IMR-90 (cell line): ENCODE results near the gene QDPR. TPM values are rescaled to one million over a fixed set of nuclear protein-coding genes. Genes with fewer than 3 reads are reported as not detected.

Experiments used
- ATAC-seq: fragments of 200-7000 bp; cut with Tn5 transposase; 2 replicates; pipeline ENCODE4 v1.9.1; 2020; ENCODE audit warnings: low read depth, mild to moderate bottlenecking, moderate library complexity
- BruUV-seq: library from RNA; stranded (reverse); fragments of 400-500 nt; replicated peaks from 2 replicates; lab custom pipeline; 2021; lab: Mats Ljungman, UMichigan
- CTCF ChIA-PET: fragments of 300-600 bp; formaldehyde crosslinking; extraction: SDS; loops from one replicate; lab custom pipeline; 2021; ENCODE audit warnings: antibody characterized with exemption; lab: Yijun Ruan, JAX
- POLR2A ChIA-PET: fragments of 300-600 bp; sonication (Branson Sonifier 250); formaldehyde crosslinking; loops from one replicate; lab custom pipeline; 2022; ENCODE audit warnings: antibody characterized with exemption; ENCODE audit not compliant: unreplicated experiment; lab: Charles Lee
- DNase-seq: peaks from one replicate; pipeline ENCODE4 v3.0.0; 2013
- H2AFZ ChIP-seq: replicated peaks from 2 replicates; pipeline ENCODE3; 2013; ENCODE audit warnings: low read length, mild to moderate bottlenecking; ENCODE audit not compliant: poor library complexity
- H2AK5ac ChIP-seq: 2 replicates; pipeline ENCODE4 v1.6.1; 2013; ENCODE audit warnings: low read depth, low read length, inconsistent platforms
- H2AK9ac ChIP-seq: replicated peaks from 2 replicates; pipeline ENCODE3; 2013; ENCODE audit warnings: mild to moderate bottlenecking, low read depth, low read length, moderate library complexity; ENCODE audit not compliant: poor library complexity
- H2BK120ac ChIP-seq: 2 replicates; pipeline ENCODE4 v1.6.1; 2013; ENCODE audit warnings: low read depth, low read length, inconsistent platforms
- H2BK15ac ChIP-seq: 3 replicates; pipeline ENCODE4 v1.6.1; 2013; ENCODE audit warnings: low read depth, low read length, inconsistent platforms
- H2BK20ac ChIP-seq: 2 replicates; pipeline ENCODE4 v1.6.1; 2013; ENCODE audit warnings: low read depth, mild to moderate bottlenecking, inconsistent platforms, low read length, moderate library complexity
- H2BK5ac ChIP-seq: 2 replicates; pipeline ENCODE4 v1.6.1; 2013; ENCODE audit warnings: mild to moderate bottlenecking, low read depth, low read length, inconsistent platforms; ENCODE audit not compliant: poor library complexity, severe bottlenecking
- H3K14ac ChIP-seq: replicated peaks from 2 replicates; pipeline ENCODE4 v1.6.1; 2013; ENCODE audit warnings: low read depth, low read length, inconsistent platforms
- H3K18ac ChIP-seq: 2 replicates; pipeline ENCODE4 v1.6.1; 2013; ENCODE audit warnings: low read depth, low read length, control low read depth
- H3K23ac ChIP-seq: 2 replicates; pipeline ENCODE4 v1.6.1; 2013; ENCODE audit warnings: low read depth, low read length, inconsistent platforms
- H3K27ac ChIP-seq: 2 replicates; pipeline ENCODE4 v1.5.1; 2013; ENCODE audit warnings: mild to moderate bottlenecking, control low read depth, low read length; ENCODE audit not compliant: insufficient read depth
- H3K27me3 ChIP-seq: 2 replicates; pipeline ENCODE4 v1.6.1; 2013; ENCODE audit warnings: low read length; ENCODE audit not compliant: control insufficient read depth, insufficient read depth
- H3K36me3 ChIP-seq: 2 replicates; pipeline ENCODE4 v1.6.1; 2013; ENCODE audit warnings: low read length, mixed read lengths; ENCODE audit not compliant: control insufficient read depth, insufficient read depth
- H3K4ac ChIP-seq: 2 replicates; pipeline ENCODE4 v1.6.1; 2013; ENCODE audit warnings: low read depth, low read length, inconsistent platforms
- H3K4me1 ChIP-seq: 2 replicates; pipeline ENCODE4 v1.6.1; 2013; ENCODE audit warnings: low read length, mixed read lengths; ENCODE audit not compliant: control insufficient read depth, insufficient read depth
- H3K4me2 ChIP-seq: 2 replicates; pipeline ENCODE4 v1.6.1; 2013; ENCODE audit warnings: low read depth, mild to moderate bottlenecking, control low read depth, low read length, moderate library complexity
- H3K4me3 ChIP-seq: 2 replicates; pipeline ENCODE4 v1.5.1; 2013; ENCODE audit warnings: low read depth, mild to moderate bottlenecking, control low read depth, low read length, moderate library complexity; ENCODE audit not compliant: insufficient read depth
- H3K56ac ChIP-seq: 2 replicates; pipeline ENCODE4 v1.6.1; 2013; ENCODE audit warnings: low read length, inconsistent platforms; ENCODE audit not compliant: insufficient read depth; ENCODE audit errors: extremely low read depth
- H3K79me1 ChIP-seq, 2 experiments: 2 replicates each; pipeline ENCODE4 v1.6.1; 2013; ENCODE audit warnings: low read length in 2 of 2, inconsistent platforms in 1 of 2, low read depth in 1 of 2
- H3K9ac ChIP-seq: 2 replicates; pipeline ENCODE4 v1.6.1; 2013; ENCODE audit warnings: low read depth, low read length, control low read depth
- H3K9me1 ChIP-seq: 2 replicates; pipeline ENCODE4 v1.6.1; 2013; ENCODE audit warnings: low read length, inconsistent platforms; ENCODE audit not compliant: insufficient read depth
- H3K9me3 ChIP-seq: 2 replicates; pipeline ENCODE4 v1.6.1; 2013; ENCODE audit warnings: low read length; ENCODE audit not compliant: control insufficient read depth, insufficient read depth
- H4K20me1 ChIP-seq: 2 replicates; pipeline ENCODE4 v1.6.1; 2013; ENCODE audit warnings: low read length, inconsistent platforms; ENCODE audit not compliant: insufficient read depth
- H4K5ac ChIP-seq: 2 replicates; pipeline ENCODE4 v1.6.1; 2013; ENCODE audit warnings: mild to moderate bottlenecking, low read depth, low read length, control low read depth
- H4K8ac ChIP-seq, 2 experiments: 2 replicates each; pipeline ENCODE4 v1.6.1; 2013; ENCODE audit warnings: low read depth in 2 of 2, low read length in 2 of 2, control low read depth in 1 of 2, inconsistent platforms in 1 of 2
- H4K91ac ChIP-seq: 2 replicates; pipeline ENCODE4 v1.6.1; 2013; ENCODE audit warnings: low read depth, low read length, inconsistent platforms; ENCODE audit not compliant: insufficient read depth
- BHLHE40 ChIP-seq: fragments of 150-350 bp; IDR thresholded peaks from 2 replicates; pipeline ENCODE4 v1.6.1; 2016; ENCODE audit warnings: mild to moderate bottlenecking, low read depth, low read length
- FOS ChIP-seq: fragments of 150-350 bp; IDR thresholded peaks from 2 replicates; pipeline ENCODE4 v1.6.1; 2016; ENCODE audit warnings: low read depth, low read length
- MAFK ChIP-seq: IDR thresholded peaks from 2 replicates; pipeline ENCODE4 v1.6.1; 2012; ENCODE audit warnings: low read depth, low read length, improper control_type of control experiment
- MAZ ChIP-seq: IDR thresholded peaks from 2 replicates; pipeline ENCODE4 v1.6.1; 2012; ENCODE audit warnings: low read depth, mild to moderate bottlenecking, low read length, improper control_type of control experiment, moderate library complexity, borderline replicate concordance
- POLR2A ChIP-seq: IDR thresholded peaks from 2 replicates; pipeline ENCODE4 v1.6.1; 2012; ENCODE audit warnings: mild to moderate bottlenecking, low read depth, low read length
- RAD21 ChIP-seq: IDR thresholded peaks from 2 replicates; pipeline ENCODE4 v1.6.1; 2012; ENCODE audit warnings: low read length, improper control_type of control experiment
- RCOR1 ChIP-seq: IDR thresholded peaks from 2 replicates; pipeline ENCODE4 v1.6.1; 2012; ENCODE audit warnings: mild to moderate bottlenecking, low read length, improper control_type of control experiment; ENCODE audit not compliant: insufficient replicate concordance
- WGBS, 2 experiments: methylation state at CpG; one replicate each; pipeline versions ENCODE4 v1.1.5 to v1.1.7; 2013; ENCODE audit warnings: missing lambda C conversion rate in 2 of 2; ENCODE audit not compliant: insufficient read length in 1 of 2; ENCODE audit errors: extremely low coverage in 2 of 2; 5-methylcytosine and 5-hydroxymethylcytosine counted together
- dilution Hi-C: fragments of 300-500 bp; cut with HindIII; formaldehyde crosslinking; loops from one replicate; pipeline ENCODE4 v1.14.3; 2018; ENCODE audit warnings: low sequenced_read_pairs; ENCODE audit not compliant: unreplicated experiment
- in situ Hi-C: fragments of 300-500 bp; cut with MboI; formaldehyde crosslinking; loops from 3 replicates; pipeline ENCODE4 v1.14.3; 2019; ENCODE audit warnings: low sequenced_read_pairs, inconsistent platforms, mixed read lengths
- intact Hi-C: fragments of 100-400 bp; cut with micrococcal nuclease; formaldehyde crosslinking; loops from 2 replicates; pipeline ENCODE4 v1.10.0; 2022
- polyA plus RNA-seq, 3 experiments: library from polyadenylated mRNA; depleted of rRNA; stranded (reverse); fragments of >200 nt; gene quantifications; 2 replicates each; pipeline ENCODE4 v1.2.3, GENCODE V29; 2012; ENCODE audit warnings: low replicate concordance in 1 of 3
- total RNA-seq: library from RNA; depleted of rRNA; stranded (reverse); fragments of >200 nt; gene quantifications from 2 replicates; pipeline ENCODE4 v1.2.3, GENCODE V29; 2012
- TF ChIP-seq, protein P1 (sequence below): fragments of 150-350 bp; IDR thresholded peaks from 2 replicates; pipeline ENCODE4 v1.6.1; 2016; ENCODE audit warnings: low read depth, mild to moderate bottlenecking, low read length, moderate library complexity, borderline replicate concordance

The QDPR gene
- total and polyA plus RNA-seq, 2 of the 4 experiments (the other 2 are of a cell fraction): 10.4 to 31.1 TPM

DNA sequence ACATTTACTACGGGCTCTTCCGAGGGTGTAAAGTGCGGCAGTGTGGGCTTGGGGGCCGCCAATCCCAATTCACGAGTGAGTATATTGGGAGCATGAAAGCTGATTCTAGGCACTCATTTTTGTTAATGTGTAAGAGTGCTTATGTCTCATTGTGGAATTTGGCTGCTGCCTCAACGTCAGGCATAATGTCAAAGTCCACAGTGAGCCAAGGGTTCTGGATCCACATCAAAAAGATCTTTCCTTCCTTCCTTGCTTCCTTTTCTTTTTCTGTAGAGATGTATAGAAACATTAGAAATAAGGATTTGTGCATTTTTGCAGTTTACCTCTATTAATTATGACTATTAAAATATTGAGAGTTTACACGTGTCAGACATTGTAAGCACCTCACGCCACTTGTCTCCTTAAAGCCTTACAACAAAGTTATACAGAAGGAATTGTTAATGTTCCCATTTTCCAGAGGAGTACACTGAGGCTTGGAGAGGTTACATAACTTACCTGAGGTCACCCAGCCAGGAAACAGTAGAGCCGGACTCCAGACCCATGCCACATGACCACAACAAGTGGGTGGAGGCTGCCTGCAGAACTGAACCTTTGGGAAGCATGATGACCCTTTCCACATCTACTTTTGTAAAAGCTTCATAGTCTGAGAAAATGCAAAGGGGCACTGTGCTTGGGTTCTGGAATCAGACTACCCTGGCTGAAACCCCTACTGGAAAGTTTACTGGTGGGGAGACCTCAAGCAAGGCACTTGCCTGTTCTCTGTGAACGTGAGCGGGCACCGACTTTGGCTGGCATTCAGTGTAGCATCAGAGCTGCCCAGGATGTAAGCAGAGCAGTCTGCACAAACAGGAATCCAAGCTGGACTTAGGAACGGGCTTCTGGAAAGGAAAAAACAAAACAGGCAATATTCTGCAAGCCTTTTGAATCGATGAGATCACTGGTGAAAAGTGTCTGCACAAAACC, 3.8 kb upstream of the QDPR start (continued):
- no peak for TF ChIP-seq RCOR1

DNA sequence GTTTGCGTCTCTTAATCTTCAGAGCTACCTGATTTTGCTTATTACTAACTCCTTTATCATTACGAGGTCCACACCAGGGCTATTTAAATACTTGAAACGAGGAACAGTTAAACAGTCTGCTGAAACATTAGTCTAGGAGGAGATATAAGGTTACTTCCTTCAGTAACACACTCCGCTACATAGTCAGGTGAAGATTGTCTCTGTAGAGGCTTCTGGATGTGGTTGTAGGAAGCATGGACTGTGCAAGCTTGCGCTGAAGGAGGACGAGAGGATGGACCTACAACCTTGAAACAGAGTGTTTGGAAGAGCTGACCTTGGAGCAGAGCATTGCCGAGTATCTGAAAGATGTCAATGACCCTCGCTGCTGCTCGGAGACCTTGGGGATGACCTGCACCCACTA, 3.0 kb upstream of the QDPR start, which contains the start of gene CLRN2:
Gene CLRN2 (plus strand): TSS at position 301 of the 400 bp plus-strand sequence. CDS start 102 bp downstream, outside the sequence.
- Histone ChIP-seq H2BK120ac (no peak within 1 kb of the TSS), H3K23ac (no peak within 1 kb of the TSS), H2BK20ac (no peak within 1 kb of the TSS), H3K4me2 (no peak within 1 kb of the TSS), H3K36me3 (no peaks in the 10 kb centered on the region), H3K27me3 (peaks cover 29% of the 10 kb centered on the region), H3K9me1 (no peaks in the 10 kb centered on the region), H3K14ac (no peak within 1 kb of the TSS), H4K91ac (no peak within 1 kb of the TSS), H2BK15ac (no peak within 1 kb of the TSS), H4K20me1 (no peaks in the 10 kb centered on the region), H3K56ac (no peak within 1 kb of the TSS), H3K27ac (no peak within 1 kb of the TSS), H2AK9ac (no peak within 1 kb of the TSS), H3K9ac (no peak within 1 kb of the TSS), H3K79me1 (peaks cover 11 to 16% of the 10 kb centered on the region in 2 experiments; a peak in 3 of 4 replicates), H2AFZ (no peak within 1 kb of the TSS), H3K4ac (no peak within 1 kb of the TSS), H4K8ac (no peak within 1 kb of the TSS), H2BK5ac (no peak within 1 kb of the TSS), H3K9me3 (no peaks in the 10 kb centered on the region), H4K5ac (no peak within 1 kb of the TSS), H3K18ac (no peak within 1 kb of the TSS), H3K4me3 (no peak within 1 kb of the TSS), H3K4me1 (peaks cover 2% of the 10 kb centered on the region; the same call in 1 of the 2 replicates), H2AK5ac (no peak within 1 kb of the TSS)
- ATAC-seq: no peak
- CTCF ChIA-PET: no interaction called here
- WGBS, 2 experiments: 74% methylated on average over 3 of the region's 9 CpGs; no CpG with 5 or more reads in 1 of the 2 experiments
- TF ChIP-seq MAZ (no peak), RAD21 (no peak), POLR2A (no peak), BHLHE40 (no peak), FOS (no peak), MAFK (no peak)
- TF ChIP-seq, protein P1, sequence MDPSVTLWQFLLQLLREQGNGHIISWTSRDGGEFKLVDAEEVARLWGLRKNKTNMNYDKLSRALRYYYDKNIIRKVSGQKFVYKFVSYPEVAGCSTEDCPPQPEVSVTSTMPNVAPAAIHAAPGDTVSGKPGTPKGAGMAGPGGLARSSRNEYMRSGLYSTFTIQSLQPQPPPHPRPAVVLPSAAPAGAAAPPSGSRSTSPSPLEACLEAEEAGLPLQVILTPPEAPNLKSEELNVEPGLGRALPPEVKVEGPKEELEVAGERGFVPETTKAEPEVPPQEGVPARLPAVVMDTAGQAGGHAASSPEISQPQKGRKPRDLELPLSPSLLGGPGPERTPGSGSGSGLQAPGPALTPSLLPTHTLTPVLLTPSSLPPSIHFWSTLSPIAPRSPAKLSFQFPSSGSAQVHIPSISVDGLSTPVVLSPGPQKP: no peak
- in situ Hi-C loops (no loop called here), intact Hi-C loops (no loop called here), dilution Hi-C loops (no loop called here)
- no peak for DNase-seq
- POLR2A ChIA-PET: no interaction called here
- BruUV-seq: no TSS peak
